GM21360 (cell line): Measurements from ENCODE around the gene MICALL2.
A peak's percentile ranks its signal among the peaks of the same experiment; 100 is the strongest.

Experiments
- ATAC-seq: cut with Tn5 transposase; IDR thresholded peaks from one replicate; pipeline ENCODE4 v1.9.1; 2021; ENCODE audit warnings: mild to moderate bottlenecking, moderate library complexity; ENCODE audit not compliant: unreplicated experiment

MICALL2 gene

DNA sequence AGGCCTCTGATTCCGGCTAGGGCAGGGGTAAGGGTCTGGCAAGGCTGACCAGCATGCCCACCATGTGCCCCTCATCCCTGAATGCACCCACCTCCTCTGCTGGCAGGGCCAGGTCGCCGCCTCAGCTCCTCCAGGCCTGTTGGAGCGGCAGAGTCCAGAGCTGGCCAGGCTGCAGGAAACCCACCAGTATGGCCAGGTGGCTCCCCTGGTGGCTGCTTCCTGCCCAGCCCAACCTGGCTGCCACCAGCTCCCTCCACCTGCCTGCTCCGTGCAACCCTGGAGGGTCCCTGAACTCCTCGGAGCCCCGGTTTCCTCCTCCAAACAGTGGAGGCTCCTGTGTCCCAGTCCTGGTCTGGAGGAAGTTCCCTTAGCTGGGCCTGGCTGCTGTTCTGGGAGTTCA lies 39.6 kb downstream of the MICALL2 start:
- no peak for ATAC-seq

DNA sequence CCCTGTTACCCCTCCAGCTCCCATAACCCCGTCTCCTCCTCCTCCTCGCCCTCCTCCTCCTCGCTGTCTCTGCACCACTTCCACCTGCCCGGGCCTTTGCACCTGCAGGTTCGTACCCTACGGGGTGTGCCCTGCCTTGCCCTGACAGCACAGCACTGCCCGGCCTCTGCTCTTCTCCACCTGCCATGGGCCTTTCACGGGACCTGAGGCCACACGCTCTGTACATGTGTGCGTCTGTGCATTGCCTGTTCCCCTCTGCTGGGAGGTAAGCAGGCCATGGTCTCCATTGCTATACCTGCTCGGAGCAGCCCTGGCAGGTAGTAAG lies 40.0 kb downstream of the MICALL2 start:
- ATAC-seq, result no peak

DNA sequence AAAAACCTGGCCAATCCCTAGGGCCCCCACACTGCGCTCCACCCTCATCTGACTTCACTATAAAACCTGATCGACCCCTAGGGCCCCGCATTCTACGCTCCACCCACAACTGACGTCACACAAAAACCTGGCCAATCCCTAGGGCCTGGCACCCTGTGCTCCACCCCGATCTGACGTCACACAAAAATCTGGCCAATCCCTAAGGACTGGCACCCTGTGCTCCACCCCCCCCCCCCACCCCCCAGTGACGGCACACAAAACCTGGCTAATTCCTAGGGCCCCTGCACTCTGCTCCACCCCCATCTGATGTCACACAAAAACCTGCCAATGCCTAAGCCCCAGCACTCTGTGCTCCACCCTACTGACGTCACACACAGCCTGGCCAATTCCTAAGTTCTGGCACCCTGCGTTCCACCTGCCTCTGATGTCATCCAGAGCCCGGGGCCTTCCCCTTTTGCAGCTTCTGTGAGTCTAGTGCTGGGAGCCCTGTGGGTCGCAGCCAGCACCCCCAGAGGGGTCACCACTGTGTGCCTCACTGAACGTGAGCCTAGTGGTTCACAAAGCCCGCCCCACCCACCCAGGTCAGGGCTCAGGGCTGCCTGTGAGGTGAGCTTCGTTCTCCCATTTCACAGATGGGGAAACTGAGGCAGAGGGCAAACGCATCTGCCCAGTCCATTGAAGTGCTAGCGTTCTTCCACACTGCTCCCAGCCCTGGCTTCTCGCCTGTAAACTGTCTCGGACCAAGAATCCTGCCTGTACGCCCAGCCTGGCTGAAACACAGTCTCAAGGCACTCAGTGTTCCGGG lies 40.6 kb downstream of the MICALL2 start:
- ATAC-seq, result no peak

DNA sequence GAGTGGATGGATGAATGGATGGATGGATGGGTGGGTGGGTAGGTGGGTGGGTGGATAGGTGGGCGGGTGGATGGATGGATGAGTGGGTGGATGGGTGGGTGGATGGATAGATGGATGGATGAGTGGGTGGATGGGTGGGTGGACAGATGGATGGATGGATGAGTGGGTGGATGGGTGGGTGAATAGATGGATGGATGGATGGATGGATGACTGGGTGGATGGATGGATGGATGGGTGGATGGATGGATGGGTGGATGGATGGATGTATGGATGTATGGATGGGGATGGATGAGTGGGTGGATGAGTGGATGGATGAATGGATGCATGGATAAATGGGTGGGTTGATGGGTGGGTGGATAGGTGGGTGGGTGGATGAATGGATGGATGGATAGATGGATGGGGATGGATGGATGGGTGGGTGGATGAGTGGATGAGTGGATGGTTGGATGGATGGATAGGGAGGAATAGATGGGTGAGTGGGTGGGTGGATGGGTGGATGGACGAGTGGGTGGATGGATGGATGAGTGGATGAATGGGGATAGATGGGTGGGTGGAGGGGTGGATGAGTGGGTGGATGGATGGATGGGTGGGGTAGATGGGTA lies 43.8 kb downstream of the MICALL2 start:
- ATAC-seq, result no peak

DNA sequence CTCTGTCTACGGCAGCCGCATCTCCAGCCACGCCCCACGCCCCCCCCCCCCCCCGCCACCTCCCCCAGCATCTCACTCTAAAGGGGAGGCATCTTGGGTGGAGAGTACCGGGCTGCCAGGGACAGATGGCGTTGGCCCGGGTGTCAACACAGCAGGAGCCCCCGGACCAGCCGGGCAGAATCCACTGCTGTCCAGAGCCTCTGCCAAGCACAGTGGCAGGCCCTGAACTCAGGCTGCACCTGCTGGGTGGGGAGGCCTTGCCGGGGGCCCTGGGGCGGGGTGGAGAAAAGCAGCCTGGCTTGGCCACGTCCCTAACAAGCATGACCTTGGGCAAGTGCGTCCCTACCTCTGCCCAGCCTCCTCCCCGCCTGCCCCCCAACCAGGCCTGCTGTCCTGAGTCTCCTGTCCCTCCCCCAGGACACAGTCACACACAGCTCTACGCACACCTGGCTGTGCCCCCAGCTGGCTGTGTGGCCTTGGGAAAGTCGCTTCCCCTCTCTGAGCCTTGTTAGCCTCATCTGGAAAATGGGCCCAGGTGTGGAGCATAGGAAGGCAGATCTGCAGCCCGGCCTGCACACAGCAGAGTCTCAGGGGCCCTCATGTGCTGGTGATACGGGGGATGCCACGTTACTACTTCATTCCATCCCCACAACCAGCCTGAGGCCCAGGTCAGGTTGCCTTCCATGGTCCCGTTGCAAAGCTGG lies 45.2 kb downstream of the MICALL2 start:
- no peak for ATAC-seq

DNA sequence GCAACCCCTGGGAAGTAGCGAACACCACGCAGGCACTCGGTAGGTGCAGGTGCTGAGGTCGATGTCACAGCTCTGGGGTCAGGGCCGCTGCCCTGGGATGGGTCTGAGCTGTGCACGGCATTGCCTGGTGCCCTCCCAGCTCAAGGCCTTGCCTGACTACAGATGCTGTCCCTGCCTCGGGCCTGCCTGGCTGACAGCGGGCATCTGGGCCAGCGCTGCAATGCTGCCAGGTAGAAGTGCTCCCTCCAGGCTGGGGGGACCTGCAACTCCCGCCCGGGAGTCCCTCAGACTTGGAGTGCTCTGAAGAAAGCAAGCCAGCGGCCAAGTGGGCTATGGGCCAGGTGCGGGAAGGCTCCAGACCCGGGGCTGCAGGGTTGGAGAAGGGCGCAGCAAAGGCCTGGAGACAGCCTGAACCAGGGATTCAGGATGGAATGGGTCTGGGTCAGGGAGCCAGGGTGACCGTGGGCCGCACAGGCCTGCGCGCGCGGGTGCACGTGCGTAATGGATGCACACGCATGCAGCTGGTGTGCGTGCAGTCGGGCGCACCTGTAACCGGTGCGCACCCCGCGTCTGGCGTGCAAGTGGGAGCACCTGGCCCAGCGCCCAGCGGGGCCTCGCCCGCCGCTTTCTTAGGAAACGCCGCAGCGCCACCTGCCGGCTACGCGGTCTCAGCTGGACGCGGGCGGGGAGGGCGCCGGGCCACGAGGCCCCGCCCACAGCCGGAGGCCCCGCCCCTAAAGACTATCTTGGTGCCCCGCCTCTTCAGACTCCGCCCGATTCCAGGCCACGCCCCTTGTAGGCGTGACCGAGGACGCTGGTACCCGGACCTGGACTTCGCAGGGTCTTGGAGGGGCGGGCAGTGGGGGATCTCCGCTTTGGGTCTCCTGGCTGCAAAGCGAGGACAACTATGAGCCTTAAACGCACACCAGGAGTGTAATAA lies 46.7 kb downstream of the MICALL2 start:
- ATAC-seq, result peak; percentile 76

DNA sequence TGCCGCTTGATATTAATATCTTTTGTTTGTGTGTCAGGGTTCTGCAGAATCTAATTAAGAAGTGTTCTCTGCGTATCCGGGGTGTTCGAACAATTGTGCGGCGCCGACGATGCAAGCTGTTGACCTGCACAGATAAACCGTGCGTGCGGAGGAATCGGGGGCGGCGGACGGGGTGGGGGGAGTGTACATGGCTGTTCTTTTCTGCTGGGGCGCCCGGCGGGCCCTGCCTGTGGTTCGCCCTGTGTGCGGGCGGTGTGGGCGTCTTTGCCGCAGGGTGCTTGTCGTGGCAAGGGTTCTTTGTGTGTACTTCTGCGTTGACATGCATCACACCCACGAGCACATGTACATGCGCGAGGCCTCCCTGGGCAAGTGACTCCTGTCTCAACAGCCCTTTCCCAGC lies 47.9 kb downstream of the MICALL2 start:
- ATAC-seq, result no peak

DNA sequence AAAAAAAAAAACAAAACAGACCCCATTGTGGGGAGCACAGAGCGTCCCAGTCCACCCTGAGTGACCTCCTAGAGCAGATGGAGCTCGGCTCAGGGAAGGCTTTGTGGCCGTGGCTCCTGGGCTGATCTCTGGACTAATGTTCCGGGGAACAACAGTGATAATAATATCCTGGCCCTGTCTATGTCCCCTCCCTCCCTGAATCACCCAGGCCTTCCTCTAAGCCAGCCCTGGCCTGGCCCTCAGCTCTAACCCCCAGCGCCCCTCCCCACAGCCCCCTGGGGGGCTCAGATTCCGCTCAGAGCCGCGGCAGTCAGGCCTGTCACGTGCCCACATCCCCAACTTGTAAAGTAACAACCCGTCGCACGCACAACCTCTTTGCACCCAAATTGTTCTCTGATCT lies 48.3 kb downstream of the MICALL2 start:
- no peak for ATAC-seq

DNA sequence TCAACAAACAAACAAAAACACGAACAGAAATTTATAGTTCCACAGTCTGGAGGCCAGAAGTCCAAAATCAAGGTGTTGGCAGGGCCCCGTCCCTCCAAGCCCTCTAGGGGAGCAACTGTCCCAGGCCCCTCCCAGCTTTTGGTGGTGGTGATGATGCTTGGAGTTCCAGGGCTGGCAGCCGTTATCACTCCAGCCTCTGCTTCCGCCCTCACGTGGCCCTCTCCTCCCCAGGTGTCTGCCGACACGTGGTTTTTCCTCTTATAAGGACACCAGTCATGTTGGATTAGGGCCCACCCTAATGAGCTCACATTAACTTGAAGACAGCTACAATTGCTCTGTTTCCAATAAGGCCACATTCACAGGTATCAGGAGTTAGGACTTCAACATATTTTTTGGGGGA lies 49.7 kb downstream of the MICALL2 start:
- no peak for ATAC-seq

DNA sequence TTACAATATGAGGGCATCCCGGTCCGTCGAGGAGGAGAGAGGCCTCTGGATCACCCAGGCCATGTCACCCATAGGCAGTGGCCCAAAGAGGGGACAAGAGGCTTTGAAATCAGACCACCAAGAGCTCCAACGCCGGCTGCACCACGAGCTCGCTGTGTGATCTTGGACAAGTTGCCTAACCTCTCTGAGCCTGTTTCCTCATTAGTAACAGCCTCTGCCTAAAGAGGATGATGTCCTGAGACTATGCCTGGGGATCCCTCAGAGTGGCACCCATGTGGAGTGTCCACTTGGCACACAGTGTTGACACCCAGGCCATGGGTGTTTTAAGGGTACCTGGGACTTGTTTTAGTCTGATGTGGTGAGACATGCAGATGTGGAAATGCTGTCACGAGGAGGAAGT lies 50.8 kb downstream of the MICALL2 start:
- no peak for ATAC-seq

DNA sequence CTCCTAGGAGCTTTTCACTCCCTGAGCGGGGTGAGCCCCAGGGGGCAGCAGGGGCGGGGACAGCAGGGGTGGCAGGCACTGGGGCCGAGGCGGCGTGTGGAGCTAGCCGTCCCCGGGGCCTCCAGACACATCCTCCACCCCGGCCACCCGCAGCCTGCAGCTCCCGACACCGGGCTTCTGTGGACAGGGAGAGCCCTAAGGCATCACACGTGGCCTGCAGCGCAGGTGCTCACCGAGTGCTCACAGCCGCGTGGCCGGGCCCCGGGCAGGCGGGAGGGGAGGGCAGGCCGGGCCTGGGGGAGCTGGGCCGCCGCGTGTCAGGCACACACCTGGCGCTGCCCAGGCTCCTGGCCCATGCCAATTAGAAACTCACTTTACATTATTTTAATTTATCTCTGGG lies 51.4 kb downstream of the MICALL2 start:
- no peak for ATAC-seq

DNA sequence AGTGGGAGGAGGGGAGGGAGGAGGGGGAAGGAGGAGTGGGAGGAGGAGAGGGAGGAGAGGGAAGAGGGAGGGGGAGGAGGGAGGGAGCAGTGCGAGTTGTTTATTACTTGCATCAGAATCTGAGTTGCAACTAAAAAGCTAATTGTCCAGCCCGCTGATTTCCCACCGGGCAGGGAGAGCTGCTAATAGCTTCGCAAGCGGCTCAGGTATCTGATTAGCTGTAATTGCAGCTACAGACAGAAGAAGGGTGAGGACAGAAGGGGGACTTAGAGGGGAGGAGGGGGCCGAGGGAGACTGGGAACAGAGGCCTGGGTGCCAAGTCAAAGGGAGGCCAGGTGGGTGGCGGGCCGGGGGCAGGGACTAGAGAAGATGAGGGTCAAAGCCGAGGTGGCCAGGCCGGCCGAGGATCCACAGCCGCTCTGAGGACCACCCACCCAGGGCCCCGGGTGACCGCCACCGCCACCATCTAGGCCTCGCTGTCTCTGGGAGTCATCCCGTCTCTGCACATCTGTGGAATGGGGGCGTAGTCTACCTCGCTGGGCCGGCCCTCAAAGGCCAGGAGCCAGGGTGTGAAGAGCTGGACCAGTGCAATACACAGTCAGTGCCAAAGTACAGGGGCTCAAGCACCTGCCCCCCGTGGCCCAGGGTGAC lies 54.2 kb downstream of the MICALL2 start:
- ATAC-seq, result no peak

DNA sequence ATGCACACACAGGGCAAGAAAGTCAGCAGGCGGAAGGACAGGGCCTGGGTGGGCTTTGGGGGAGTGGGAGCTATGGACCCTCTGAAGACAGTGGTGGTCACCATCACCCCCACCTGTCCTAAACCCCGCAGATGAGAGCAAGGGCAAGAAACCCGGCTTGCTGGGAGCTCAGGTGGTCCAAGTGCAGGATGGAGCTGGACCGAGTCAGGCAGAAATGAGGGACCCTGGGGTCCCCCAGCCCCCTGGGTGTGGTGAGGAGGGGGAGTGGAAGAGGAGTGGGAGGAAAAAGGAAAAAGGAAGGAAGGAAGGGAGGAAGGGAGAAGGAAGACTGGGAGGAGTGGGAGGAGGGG lies 54.8 kb downstream of the MICALL2 start:
- no peak for ATAC-seq

DNA sequence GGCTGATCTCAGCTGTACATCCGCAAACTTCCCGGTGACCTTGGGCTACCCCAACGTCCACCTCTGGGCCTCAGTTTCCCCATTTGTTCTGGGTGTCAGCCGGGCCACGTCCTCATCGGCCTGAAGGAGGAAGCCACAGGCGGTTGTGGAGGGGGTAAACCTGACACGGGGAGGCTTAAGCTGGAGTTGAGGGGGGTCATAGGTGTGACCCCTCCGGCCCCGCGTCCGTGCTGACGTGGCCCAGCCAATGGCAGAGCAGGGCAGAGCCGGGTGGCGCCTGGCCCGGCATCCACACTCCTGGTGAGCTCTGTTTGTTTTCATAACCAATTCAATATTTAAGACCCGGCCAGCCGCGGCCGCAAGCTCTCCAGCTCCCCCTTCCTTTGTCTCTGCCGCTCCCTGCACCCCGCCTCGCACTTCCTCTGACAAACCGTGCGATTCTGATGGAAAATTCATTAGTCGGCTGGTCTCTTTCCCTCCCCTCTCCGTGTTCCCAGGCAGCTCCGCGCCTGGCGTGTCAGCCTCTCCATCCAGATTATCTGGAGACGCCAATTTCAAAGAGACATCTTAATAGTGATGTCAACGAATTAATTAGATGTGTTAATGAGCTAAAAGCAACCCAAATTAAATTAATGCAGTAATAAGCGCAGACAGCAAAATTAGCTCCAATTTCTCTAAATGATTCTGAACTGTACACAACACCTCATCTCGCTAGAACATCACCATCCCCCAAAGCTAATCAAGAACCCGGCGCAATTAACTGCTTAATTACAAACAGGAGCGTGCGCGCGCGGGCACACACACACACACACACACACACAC lies 55.4 kb downstream of the MICALL2 start:
- ATAC-seq, result no peak

DNA sequence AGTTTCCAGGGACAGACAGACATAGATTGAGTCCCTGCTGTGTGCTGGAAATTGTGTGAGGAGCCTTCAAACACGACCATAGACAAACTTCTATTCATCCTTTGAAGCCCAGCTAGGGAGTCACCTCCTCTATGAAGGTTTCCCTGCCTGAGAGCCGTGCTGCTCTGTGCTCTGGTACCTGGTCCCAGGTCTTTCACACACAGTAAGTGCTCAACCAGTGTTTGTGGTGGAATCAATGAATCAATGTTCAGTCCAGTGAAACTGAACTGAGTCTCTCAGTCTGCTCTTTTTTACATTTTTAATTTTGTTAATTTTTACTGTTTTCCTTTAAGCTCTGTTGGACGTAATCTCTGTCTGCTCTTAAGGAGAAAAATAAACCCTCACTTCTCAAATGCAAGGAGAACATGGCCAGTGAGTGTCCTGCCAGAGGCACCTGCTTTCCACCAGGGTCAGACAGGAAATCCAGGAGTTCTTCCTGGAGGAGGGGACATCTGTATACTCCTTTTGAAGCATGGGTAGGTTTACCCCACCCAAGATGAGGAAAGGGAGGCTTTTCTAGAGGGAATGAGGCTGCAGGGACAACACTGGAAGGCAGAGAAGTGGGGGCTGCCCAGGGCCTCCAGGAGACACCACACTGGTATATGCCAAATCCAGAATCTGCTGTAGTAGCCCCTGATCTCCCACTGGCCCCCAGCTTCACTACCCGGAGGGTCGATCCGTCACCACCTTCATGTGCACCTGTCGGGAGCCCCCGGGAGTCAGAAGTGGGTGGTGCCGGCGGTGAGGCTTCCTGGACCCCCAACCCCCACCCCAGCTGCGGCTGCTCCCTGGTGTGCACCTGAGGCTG lies 56.3 kb downstream of the MICALL2 start:
- ATAC-seq, result no peak

DNA sequence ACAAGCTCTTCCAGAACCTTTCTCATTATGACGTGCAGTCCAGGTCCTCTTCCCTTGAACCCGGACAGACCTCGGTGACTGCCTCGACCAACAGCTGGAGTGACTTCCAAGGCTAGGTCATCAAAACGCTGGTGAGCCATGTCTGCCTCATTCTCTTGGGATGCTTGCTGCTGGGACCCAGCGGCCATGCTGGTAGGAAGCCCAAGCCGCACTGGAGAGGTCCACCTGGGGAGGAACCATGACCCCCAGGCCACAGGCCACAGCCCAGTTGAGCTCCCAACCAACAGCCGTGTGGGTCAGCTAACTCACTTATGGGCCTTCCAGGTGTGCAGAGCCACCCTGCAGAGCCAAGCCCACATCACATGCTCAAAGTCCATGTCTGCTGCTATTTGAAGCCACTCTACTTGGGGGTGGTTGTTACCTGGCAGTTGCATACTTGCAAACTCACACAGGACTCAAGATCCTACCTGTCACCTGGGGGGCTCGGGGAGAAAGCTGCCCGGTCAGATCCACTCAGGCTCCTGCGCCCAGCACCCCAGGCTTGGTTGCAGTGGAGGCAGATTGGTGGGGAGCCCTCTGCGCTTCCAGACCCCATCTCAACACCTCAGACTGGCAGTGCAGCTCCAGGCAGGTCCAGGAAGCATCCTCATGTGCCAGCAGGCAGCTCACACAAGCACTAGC lies 57.0 kb downstream of the MICALL2 start:
- no peak for ATAC-seq

DNA sequence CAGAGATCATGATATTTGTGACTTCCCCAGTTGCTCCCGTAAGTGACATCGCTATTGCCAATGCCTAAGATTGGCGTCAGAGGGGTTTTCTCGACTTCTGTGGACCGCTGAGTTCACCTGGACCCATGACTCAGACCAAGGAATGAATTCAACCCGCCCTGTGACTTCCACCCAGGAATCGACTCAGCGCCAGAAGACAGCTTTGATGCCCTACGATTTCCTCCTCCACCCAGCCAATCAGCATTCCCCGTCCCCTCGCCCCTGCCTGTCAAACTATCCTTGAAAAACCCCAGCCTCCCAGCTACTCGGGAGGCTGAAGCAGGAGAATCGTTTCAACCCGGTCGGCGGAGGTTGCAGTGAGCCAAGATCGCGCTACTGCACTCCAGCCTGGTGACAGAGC lies 58.3 kb downstream of the MICALL2 start:
- no peak for ATAC-seq

DNA sequence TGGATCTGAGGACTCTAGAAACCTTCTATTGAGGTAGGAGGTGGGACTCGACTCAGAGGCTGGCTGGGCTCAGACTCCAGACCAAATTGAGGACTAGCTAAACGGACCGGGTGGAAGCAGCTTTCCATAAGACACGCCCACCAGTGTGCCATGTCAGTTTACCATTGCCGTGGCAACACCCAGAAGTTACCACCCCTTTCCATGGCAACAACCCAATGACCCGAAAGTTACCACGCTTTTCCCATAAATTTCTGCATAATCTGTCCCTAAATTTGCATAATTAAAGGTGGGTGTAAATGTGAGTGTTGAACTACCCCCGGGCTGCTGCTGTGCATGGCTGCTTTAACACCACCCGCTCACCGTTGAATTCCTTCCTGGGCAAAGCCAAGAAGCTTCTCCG lies 58.9 kb downstream of the MICALL2 start:
- ATAC-seq, result no peak
